MM.1S (cell line): ENCODE measurements around the gene LBHD2.

Source experiments
- DNase-seq: peaks from one replicate; pipeline ENCODE4 v3.0.0-alpha.2; 2015
- H2AFZ ChIP-seq: fragments of 300-600 bp; sonication (generic); 2 replicates; pipeline ENCODE4 v1.6.0; 2016; ENCODE audit warnings: antibody characterized with exemption, low read length
- H3F3A ChIP-seq: fragments of 300-600 bp; sonication (generic); 2 replicates; pipeline ENCODE4 v1.6.1; 2016; ENCODE audit warnings: mild to moderate bottlenecking, antibody characterized with exemption, low read length, moderate library complexity, mixed read lengths; ENCODE audit not compliant: insufficient read depth
- H3K27ac ChIP-seq: fragments of 300-600 bp; sonication (generic); 2 replicates; pipeline ENCODE4 v1.5.1; 2016; ENCODE audit warnings: mild to moderate bottlenecking, low read length
- H3K27me3 ChIP-seq: fragments of 300-600 bp; sonication (generic); replicated peaks from 2 replicates; pipeline ENCODE4 v1.6.0; 2016; ENCODE audit warnings: low read length; ENCODE audit not compliant: insufficient read depth
- H3K36me3 ChIP-seq: fragments of 300-600 bp; sonication (generic); replicated peaks from 2 replicates; pipeline ENCODE4 v1.6.1; 2016; ENCODE audit warnings: mild to moderate bottlenecking, low read length, mixed read lengths; ENCODE audit not compliant: insufficient read depth
- H3K4me1 ChIP-seq: fragments of 300-600 bp; sonication (generic); 2 replicates; pipeline ENCODE4 v1.6.1; 2016; ENCODE audit warnings: low read length, mixed read lengths
- H3K4me2 ChIP-seq: fragments of 300-600 bp; sonication (generic); 2 replicates; pipeline ENCODE4 v1.6.0; 2016; ENCODE audit warnings: low read depth, low read length
- H3K4me3 ChIP-seq: fragments of 300-600 bp; sonication (generic); 2 replicates; pipeline ENCODE4 v1.5.1; 2016; ENCODE audit warnings: low read length, mixed read lengths
- H3K79me2 ChIP-seq: fragments of 300-600 bp; sonication (generic); 2 replicates; pipeline ENCODE4 v1.6.1; 2016; ENCODE audit warnings: mixed run types, low read length, mixed read lengths
- H3K9ac ChIP-seq: fragments of 300-600 bp; sonication (generic); 2 replicates; pipeline ENCODE4 v1.6.1; 2016; ENCODE audit warnings: low read length, mixed read lengths
- H3K9me2 ChIP-seq: fragments of 300-600 bp; sonication (generic); replicated peaks from 2 replicates; pipeline ENCODE4 v1.6.1; 2016; ENCODE audit warnings: mild to moderate bottlenecking, low read length, mixed read lengths; ENCODE audit not compliant: insufficient read depth
- H3K9me3 ChIP-seq: fragments of 300-600 bp; sonication (generic); replicated peaks from 2 replicates; pipeline ENCODE4 v1.6.1; 2016; ENCODE audit warnings: mild to moderate bottlenecking, low read length, mixed read lengths; ENCODE audit not compliant: insufficient read depth
- H4K20me1 ChIP-seq: fragments of 300-600 bp; sonication (generic); 2 replicates; pipeline ENCODE4 v1.6.1; 2016; ENCODE audit warnings: mild to moderate bottlenecking, low read length, moderate library complexity, mixed read lengths; ENCODE audit not compliant: insufficient read depth
- EZH2 ChIP-seq: fragments of 300-600 bp; sonication (generic); optimal IDR thresholded peaks from 2 replicates; pipeline ENCODE3; 2017; ENCODE audit warnings: low read depth, mild to moderate bottlenecking, antibody characterized with exemption, low read length, mixed read lengths
- EZH2phosphoT487 ChIP-seq: fragments of 300-600 bp; sonication (generic); IDR thresholded peaks from 2 replicates; pipeline ENCODE4 v1.6.1; 2018; ENCODE audit warnings: antibody characterized with exemption, low read length
- TF ChIP-seq, protein P1 (sequence below): fragments of 300-600 bp; sonication (generic); IDR thresholded peaks from 2 replicates; pipeline ENCODE4 v1.5.1; 2016; ENCODE audit warnings: antibody characterized with exemption, low read length, mixed read lengths

LBHD2 gene

DNA sequence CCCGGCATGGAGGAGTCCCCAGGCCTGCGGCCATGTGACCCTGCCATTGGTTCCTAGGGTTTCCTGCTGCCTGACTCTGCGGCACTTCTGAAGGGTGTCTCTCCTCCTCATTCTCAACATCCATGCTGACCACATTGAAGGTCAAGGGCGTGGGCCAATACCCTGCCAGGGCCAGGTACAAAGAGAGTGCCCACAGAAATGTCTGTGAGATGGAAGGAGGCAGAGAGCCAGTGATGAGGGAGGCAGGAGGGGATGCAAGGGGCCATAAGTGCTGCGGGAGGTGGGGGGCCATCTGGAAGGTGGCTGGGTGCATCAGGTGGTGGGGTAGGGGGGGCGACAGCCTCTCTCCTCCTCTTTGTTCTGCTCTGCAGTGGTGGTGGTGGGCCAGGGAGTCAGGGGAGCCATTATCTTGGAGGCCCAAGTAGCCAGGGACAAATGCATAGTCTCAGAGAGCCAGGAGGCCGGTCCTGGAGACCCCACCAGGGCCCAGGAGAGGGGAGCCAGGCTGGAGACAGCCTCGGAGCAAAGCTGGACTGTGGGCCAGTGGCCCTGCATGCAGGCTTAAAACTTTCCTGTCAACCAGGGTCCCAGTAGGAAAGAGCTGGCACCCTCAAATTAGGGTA lies 13.6 kb upstream of the LBHD2 start:
- no peaks in the 10 kb centered on the region for H3K4me1 ChIP-seq
- no peak overlapping the region for H3K4me3 ChIP-seq
- DNase-seq = no peak
- no peaks in the 10 kb centered on the region for H3K36me3 ChIP-seq
- TF ChIP-seq, protein P1, sequence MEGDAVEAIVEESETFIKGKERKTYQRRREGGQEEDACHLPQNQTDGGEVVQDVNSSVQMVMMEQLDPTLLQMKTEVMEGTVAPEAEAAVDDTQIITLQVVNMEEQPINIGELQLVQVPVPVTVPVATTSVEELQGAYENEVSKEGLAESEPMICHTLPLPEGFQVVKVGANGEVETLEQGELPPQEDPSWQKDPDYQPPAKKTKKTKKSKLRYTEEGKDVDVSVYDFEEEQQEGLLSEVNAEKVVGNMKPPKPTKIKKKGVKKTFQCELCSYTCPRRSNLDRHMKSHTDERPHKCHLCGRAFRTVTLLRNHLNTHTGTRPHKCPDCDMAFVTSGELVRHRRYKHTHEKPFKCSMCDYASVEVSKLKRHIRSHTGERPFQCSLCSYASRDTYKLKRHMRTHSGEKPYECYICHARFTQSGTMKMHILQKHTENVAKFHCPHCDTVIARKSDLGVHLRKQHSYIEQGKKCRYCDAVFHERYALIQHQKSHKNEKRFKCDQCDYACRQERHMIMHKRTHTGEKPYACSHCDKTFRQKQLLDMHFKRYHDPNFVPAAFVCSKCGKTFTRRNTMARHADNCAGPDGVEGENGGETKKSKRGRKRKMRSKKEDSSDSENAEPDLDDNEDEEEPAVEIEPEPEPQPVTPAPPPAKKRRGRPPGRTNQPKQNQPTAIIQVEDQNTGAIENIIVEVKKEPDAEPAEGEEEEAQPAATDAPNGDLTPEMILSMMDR = no peak
- no peak for TF ChIP-seq EZH2
- no peak for TF ChIP-seq EZH2phosphoT487
- no peaks in the 10 kb centered on the region for H3F3A ChIP-seq
- H3K9me3 ChIP-seq = no peaks in the 10 kb centered on the region
- no peak overlapping the region for H3K27ac ChIP-seq
- H3K4me2 ChIP-seq = no peak overlapping the region
- H3K79me2 ChIP-seq = no peaks in the 10 kb centered on the region
- H3K9ac ChIP-seq = no peak overlapping the region
- no peaks in the 10 kb centered on the region for H3K9me2 ChIP-seq
- H4K20me1 ChIP-seq = no peaks in the 10 kb centered on the region
- H2AFZ ChIP-seq = no peak overlapping the region
- peaks cover 16% of the 10 kb centered on the region for H3K27me3 ChIP-seq

DNA sequence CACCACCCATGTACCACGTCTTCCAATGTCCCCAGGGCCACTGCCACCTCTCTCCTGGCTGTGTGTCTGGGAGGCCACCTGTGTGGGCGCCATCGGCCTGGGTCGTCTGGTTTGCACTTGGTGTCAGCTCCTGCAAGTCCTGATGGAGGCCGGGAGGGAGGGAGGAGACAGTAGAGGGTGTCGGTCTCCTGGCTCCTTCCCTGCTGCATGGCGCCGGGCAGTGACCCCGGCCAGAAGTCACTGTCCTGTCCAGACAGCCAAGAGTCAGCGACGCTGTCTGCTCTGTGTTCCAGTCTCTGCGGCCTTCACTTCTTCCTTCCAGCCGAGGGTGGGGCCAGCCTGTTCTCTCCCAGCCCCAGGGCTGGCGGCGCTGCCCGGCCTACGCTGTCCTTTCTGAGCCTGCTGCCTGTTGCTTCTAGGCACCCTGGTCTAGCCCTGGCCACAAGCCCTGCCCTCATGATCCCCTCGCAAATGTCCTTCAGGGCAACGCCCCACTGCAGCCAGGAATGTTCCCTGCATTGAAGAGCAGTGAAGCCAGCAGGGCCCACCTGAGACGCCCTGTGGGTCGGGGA lies 13.0 kb upstream of the LBHD2 start:
- Histone ChIP-seq H3K9me3 (no peaks in the 10 kb centered on the region), H3K9ac (no peak overlapping the region), H3K36me3 (no peaks in the 10 kb centered on the region), H2AFZ (no peak overlapping the region), H3K27ac (no peak overlapping the region), H3K4me1 (no peaks in the 10 kb centered on the region), H3K27me3 (peaks cover 16% of the 10 kb centered on the region), H3K79me2 (no peaks in the 10 kb centered on the region), H3K9me2 (no peaks in the 10 kb centered on the region), H3K4me3 (no peak overlapping the region), H3F3A (no peaks in the 10 kb centered on the region), H3K4me2 (no peak overlapping the region), H4K20me1 (no peaks in the 10 kb centered on the region)
- no peak for DNase-seq
- TF ChIP-seq EZH2phosphoT487 = no peak
- TF ChIP-seq, protein P1 = no peak
- TF ChIP-seq EZH2 = no peak

DNA sequence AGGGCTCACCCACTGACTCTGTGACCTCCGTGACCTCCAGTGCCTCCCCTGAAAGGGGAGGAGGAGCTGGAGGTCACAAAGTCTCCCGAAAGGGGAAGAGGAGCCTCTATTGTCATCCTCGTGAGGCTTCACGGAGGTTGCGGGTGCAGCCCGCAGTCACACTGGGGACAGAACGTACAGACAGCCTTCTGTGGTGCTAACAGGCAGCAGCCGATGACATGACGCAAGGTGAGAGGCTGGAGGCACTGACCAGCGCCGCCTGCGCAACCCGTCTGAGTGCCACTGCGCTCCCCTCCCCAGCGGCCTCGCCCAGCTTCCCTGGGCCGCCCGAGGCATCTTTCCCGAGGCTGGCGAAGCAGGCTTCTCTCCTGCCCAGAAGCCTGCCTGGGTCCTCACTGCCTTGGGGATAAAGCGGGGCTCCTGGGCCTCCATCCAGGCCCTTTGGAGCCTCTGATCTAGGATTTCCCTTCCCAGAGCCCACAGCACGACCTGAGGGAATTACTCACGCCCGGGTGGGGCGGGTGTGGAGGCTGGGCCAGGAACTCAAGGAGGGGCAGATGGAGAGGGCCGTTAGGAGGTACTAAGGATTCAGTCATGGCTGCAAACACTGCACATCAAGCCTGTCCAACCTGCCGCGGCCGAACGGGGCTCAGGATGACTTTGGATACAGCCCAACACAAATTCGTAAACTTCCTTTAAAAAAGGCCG lies 12.3 kb upstream of the LBHD2 start:
- Histone ChIP-seq H3K4me3 (no peak overlapping the region), H3F3A (no peaks in the 10 kb centered on the region), H3K4me1 (no peaks in the 10 kb centered on the region), H2AFZ (no peak overlapping the region), H3K9me2 (no peaks in the 10 kb centered on the region), H3K36me3 (no peaks in the 10 kb centered on the region), H3K79me2 (no peaks in the 10 kb centered on the region), H3K9ac (no peak overlapping the region), H3K27ac (no peak overlapping the region), H3K9me3 (no peaks in the 10 kb centered on the region), H3K4me2 (no peak overlapping the region), H3K27me3 (peaks cover 16% of the 10 kb centered on the region), H4K20me1 (no peaks in the 10 kb centered on the region)
- TF ChIP-seq EZH2 (no peak), EZH2phosphoT487 (no peak)
- TF ChIP-seq, protein P1 = no peak
- DNase-seq = no peak
